ENCODE results near the gene ANO6.

DNA sequence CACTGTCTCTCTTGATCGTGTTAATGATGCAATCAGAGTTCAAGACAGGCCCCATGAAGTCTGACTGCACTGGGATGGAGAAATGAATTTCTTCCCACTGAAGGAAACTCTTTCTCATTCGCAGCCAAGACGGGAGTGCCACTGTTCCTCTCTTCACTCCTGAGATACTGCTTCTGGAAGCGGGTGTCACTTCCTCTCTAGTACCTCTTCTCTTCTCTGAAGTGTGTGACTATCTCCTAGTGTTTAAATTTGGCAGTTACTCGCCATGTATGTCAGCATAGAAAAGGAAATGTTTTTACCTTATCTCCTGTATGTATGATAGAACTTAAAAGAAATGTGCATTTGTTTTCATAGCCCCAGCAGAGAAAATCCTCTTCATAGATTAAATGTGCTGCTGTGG is 215.2 kb downstream of the ANO6 start:
- TF ChIP-seq, protein P1, sequence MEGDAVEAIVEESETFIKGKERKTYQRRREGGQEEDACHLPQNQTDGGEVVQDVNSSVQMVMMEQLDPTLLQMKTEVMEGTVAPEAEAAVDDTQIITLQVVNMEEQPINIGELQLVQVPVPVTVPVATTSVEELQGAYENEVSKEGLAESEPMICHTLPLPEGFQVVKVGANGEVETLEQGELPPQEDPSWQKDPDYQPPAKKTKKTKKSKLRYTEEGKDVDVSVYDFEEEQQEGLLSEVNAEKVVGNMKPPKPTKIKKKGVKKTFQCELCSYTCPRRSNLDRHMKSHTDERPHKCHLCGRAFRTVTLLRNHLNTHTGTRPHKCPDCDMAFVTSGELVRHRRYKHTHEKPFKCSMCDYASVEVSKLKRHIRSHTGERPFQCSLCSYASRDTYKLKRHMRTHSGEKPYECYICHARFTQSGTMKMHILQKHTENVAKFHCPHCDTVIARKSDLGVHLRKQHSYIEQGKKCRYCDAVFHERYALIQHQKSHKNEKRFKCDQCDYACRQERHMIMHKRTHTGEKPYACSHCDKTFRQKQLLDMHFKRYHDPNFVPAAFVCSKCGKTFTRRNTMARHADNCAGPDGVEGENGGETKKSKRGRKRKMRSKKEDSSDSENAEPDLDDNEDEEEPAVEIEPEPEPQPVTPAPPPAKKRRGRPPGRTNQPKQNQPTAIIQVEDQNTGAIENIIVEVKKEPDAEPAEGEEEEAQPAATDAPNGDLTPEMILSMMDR (IDR thresholded peaks at IDR 0.05 in 8 of 11, conservative IDR thresholded peaks at IDR 0.05 in 3 of 11), result no peak
- no peak for TF ChIP-seq POLR2AphosphoS5 (IDR thresholded peaks at IDR 0.05)
